ENCODE results near the gene PCDHB14.

The PCDHB14 gene

GRCh38 chr5:141269195-141269594 is 46.1 kb downstream of the PCDHB14 start:
- Histone ChIP-seq H3K9me3 (no peaks in the 10 kb centered on the region), H3K27me3 (ENCODE audit: low read depth) (no peaks in the 10 kb centered on the region), H3K4me3 (no peak overlapping the region), H3K36me3 (replicated peaks) (no peaks in the 10 kb centered on the region), H3K4me1 (no peaks in the 10 kb centered on the region)
- DNase-seq (ENCODE audit: low spot score in 2 of 2) = no peak
- in situ Hi-C loops (cut with MboI; ENCODE audit: low sequenced_read_pairs) = no loop called here

- in situ Hi-C loops (cut with MboI; ENCODE audit: low sequenced_read_pairs) = no loop called here
Observed at GRCh38 chr5:141272906-141273305, 49.8 kb downstream of the PCDHB14 start.

More at GRCh38 chr5:141272906-141273305, 49.8 kb downstream of the PCDHB14 start:
- Histone ChIP-seq H3K27me3 (ENCODE audit: low read depth) (no peaks in the 10 kb centered on the region), H3K36me3 (replicated peaks) (no peaks in the 10 kb centered on the region), H3K4me1 (no peaks in the 10 kb centered on the region), H3K9me3 (no peaks in the 10 kb centered on the region), H3K4me3 (no peak overlapping the region)
- peak in 1 of 2 experiments; percentile 12 for DNase-seq (ENCODE audit: low spot score in 2 of 2)

Measured in HAP-1 (cell line).